HepG2 (cell line): Measurements from ENCODE around the gene GLTPD2. TPM values are rescaled to one million over a fixed set of nuclear protein-coding genes. Genes with fewer than 3 reads are reported as not detected.
A peak's percentile ranks its signal among the peaks of the same experiment; 100 is the strongest.

Experiments
- HOXA9 ChIP-seq: sonication (generic); formaldehyde crosslinking; IDR thresholded peaks from 2 replicates; pipeline ENCODE4 v1.8.1; 2022; ENCODE audit warnings: missing genetic modification reagents, mild to moderate bottlenecking, moderate library complexity, borderline replicate concordance
- JUN ChIP-seq: sonication (generic); formaldehyde crosslinking; IDR thresholded peaks from 2 replicates; pipeline ENCODE4 v1.4.0; 2020; ENCODE audit warnings: mild to moderate bottlenecking, missing genetic modification reagents
- KDM6A ChIP-seq: IDR thresholded peaks from 2 replicates; pipeline ENCODE4 v1.6.1; 2016; ENCODE audit warnings: low read depth
- RBFOX2 ChIP-seq: fragments of 200-400 bp; formaldehyde crosslinking; IDR thresholded peaks from 2 replicates; pipeline ENCODE4 v1.6.1; 2017; ENCODE audit warnings: low read depth, mild to moderate bottlenecking, low read length
- SMC3 ChIP-seq: IDR thresholded peaks from 2 replicates; pipeline ENCODE4 v1.6.1; 2011; ENCODE audit warnings: low read length, improper control_type of control experiment
- ZBTB3 ChIP-seq: sonication (generic); formaldehyde crosslinking; IDR thresholded peaks from 2 replicates; pipeline ENCODE4 v1.4.0; 2020; ENCODE audit warnings: low read depth, mild to moderate bottlenecking, moderate library complexity, missing genetic modification reagents, borderline replicate concordance
- ZNF225 ChIP-seq: sonication (generic); formaldehyde crosslinking; IDR thresholded peaks from 2 replicates; pipeline ENCODE4 v1.4.0; 2020; ENCODE audit warnings: mild to moderate bottlenecking, missing genetic modification reagents
- ZNF407 ChIP-seq: sonication (generic); formaldehyde crosslinking; IDR thresholded peaks from one replicate; pipeline ENCODE4 v1.5.1; 2020; ENCODE audit warnings: mild to moderate bottlenecking, missing genetic modification reagents; ENCODE audit errors: not compliant biosample characterization
- ZNF562 ChIP-seq: sonication (generic); formaldehyde crosslinking; IDR thresholded peaks from 2 replicates; pipeline ENCODE4 v1.8.0; 2022; ENCODE audit warnings: missing genetic modification reagents, borderline replicate concordance
- ZNF563 ChIP-seq: sonication (generic); formaldehyde crosslinking; IDR thresholded peaks from 2 replicates; pipeline ENCODE4 v1.8.0; 2022; ENCODE audit warnings: mild to moderate bottlenecking, moderate library complexity, missing genetic modification reagents
- ZNF569 ChIP-seq: sonication (generic); formaldehyde crosslinking; IDR thresholded peaks from 2 replicates; pipeline ENCODE4 v1.5.0; 2020; ENCODE audit warnings: mild to moderate bottlenecking, missing genetic modification reagents, moderate library complexity, borderline replicate concordance
- ZNF724P ChIP-seq: sonication (generic); formaldehyde crosslinking; IDR thresholded peaks from 2 replicates; pipeline ENCODE4 v1.8.0; 2022; ENCODE audit warnings: missing genetic modification reagents, borderline replicate concordance
- ZNF768 ChIP-seq: sonication (generic); formaldehyde crosslinking; IDR thresholded peaks from 2 replicates; pipeline ENCODE4 v1.4.0; 2020; ENCODE audit warnings: missing genetic modification reagents
- ZNF776 ChIP-seq: sonication (generic); formaldehyde crosslinking; IDR thresholded peaks from 2 replicates; pipeline ENCODE4 v1.4.0; 2020; ENCODE audit warnings: mild to moderate bottlenecking, missing genetic modification reagents
- polyA plus RNA-seq, 8 experiments: library from polyadenylated mRNA; depleted of rRNA in 3 of 8; stranded (reverse) in 7 of 8; unstranded in 1 of 8; fragments of >200 nt; fragmentation: Illumina TruSeq in 4 of 8; extraction: Trizol in 4 of 8; gene quantifications; 2 replicates each; pipeline versions ENCODE4 v1.2.1 to v1.2.3, GENCODE V29; 2011 to 2016; ENCODE audit warnings: low read depth in 4 of 8, missing spikeins in 1 of 8, mixed read lengths in 1 of 8; ENCODE audit not compliant: insufficient read depth in 1 of 8
- total RNA-seq, 5 experiments: library from RNA; depleted of rRNA; stranded (reverse); fragments of >200 nt; fragmentation: Illumina TruSeq; extraction: Trizol; gene quantifications; 2 replicates each; pipeline ENCODE4 v1.2.3, GENCODE V29; 2016; ENCODE audit warnings: low read depth in 1 of 5
- TF ChIP-seq, protein P1 (sequence below): IDR thresholded peaks from 2 replicates; pipeline ENCODE4 v1.6.1; 2016; ENCODE audit warnings: low read depth, missing genetic modification reagents, missing compliant biosample characterization

The GLTPD2 gene
- total and polyA plus RNA-seq, 2 of the 13 experiments (the other 11 are each of a cell fraction or from before 2014, with no cell fraction given): 7.5 to 12.9 TPM

DNA sequence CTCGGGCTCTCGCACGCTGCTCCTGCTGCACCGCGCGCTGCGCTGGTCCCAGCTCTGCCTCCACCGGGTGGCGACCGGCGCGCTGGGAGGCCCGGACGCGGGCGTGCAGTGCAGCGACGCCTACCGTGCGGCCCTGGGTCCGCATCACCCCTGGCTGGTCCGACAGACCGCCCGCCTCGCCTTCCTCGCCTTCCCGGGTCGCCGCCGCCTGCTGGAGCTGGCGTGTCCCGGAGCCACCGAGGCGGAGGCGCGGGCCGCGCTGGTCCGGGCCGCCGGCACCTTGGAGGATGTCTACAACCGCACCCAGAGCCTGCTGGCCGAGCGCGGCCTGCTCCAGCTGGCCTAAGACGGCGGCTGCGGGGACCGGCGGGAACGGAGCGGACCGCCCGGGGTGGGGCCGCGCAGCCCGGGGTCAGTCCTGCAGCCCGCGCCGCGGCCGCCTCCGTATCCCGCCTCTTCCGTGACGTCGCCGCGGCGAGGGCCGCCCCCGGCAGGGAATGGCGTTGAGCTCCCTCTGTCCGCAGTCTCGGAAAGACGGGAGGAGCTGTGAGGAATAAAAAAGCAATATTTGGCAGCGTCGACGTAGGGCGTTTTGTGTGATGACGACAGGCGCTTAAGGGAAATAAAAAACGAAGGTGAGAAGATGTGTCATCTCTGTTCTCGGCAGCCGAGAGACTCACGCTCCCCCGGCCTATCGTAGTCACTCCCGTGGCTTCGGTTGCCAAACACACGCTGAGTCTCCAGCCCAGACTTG lies 1.4 kb downstream of the GLTPD2 start (continued):
- TF ChIP-seq ZNF776 (CRISPR knock-in tag) (peak; percentile 27; the same call in 1 of the 2 replicates), JUN (CRISPR knock-in tag) (no peak), ZBTB3 (CRISPR knock-in tag) (no peak), KDM6A (CRISPR knock-in tag) (no peak), ZNF407 (no peak), SMC3 (peak; percentile 26; the same call in 1 of the 2 replicates), ZNF724P (CRISPR knock-in tag) (no peak), HOXA9 (peak; percentile 94; the same call in 1 of the 2 replicates), ZNF563 (CRISPR knock-in tag) (peak; percentile 85), ZNF562 (CRISPR knock-in tag) (no peak), ZNF768 (CRISPR knock-in tag) (peak; percentile 52; the same call in 1 of the 2 replicates), RBFOX2 (peak; percentile 97), ZNF225 (CRISPR knock-in tag) (peak; percentile 67), ZNF569 (CRISPR knock-in tag) (no peak)
- TF ChIP-seq, protein P1, sequence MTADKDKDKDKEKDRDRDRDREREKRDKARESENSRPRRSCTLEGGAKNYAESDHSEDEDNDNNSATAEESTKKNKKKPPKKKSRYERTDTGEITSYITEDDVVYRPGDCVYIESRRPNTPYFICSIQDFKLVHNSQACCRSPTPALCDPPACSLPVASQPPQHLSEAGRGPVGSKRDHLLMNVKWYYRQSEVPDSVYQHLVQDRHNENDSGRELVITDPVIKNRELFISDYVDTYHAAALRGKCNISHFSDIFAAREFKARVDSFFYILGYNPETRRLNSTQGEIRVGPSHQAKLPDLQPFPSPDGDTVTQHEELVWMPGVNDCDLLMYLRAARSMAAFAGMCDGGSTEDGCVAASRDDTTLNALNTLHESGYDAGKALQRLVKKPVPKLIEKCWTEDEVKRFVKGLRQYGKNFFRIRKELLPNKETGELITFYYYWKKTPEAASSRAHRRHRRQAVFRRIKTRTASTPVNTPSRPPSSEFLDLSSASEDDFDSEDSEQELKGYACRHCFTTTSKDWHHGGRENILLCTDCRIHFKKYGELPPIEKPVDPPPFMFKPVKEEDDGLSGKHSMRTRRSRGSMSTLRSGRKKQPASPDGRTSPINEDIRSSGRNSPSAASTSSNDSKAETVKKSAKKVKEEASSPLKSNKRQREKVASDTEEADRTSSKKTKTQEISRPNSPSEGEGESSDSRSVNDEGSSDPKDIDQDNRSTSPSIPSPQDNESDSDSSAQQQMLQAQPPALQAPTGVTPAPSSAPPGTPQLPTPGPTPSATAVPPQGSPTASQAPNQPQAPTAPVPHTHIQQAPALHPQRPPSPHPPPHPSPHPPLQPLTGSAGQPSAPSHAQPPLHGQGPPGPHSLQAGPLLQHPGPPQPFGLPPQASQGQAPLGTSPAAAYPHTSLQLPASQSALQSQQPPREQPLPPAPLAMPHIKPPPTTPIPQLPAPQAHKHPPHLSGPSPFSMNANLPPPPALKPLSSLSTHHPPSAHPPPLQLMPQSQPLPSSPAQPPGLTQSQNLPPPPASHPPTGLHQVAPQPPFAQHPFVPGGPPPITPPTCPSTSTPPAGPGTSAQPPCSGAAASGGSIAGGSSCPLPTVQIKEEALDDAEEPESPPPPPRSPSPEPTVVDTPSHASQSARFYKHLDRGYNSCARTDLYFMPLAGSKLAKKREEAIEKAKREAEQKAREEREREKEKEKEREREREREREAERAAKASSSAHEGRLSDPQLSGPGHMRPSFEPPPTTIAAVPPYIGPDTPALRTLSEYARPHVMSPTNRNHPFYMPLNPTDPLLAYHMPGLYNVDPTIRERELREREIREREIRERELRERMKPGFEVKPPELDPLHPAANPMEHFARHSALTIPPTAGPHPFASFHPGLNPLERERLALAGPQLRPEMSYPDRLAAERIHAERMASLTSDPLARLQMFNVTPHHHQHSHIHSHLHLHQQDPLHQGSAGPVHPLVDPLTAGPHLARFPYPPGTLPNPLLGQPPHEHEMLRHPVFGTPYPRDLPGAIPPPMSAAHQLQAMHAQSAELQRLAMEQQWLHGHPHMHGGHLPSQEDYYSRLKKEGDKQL (CRISPR knock-in tag): no peak
